ENCODE measurements around the gene SDCCAG8. TPM values are rescaled to one million over a fixed set of nuclear protein-coding genes. Genes with fewer than 3 reads are reported as not detected.

SDCCAG8 gene
- total RNA-seq, 4 donors from 2014 or later = 30.2 to 46.4 (median 36.7) TPM

DNA sequence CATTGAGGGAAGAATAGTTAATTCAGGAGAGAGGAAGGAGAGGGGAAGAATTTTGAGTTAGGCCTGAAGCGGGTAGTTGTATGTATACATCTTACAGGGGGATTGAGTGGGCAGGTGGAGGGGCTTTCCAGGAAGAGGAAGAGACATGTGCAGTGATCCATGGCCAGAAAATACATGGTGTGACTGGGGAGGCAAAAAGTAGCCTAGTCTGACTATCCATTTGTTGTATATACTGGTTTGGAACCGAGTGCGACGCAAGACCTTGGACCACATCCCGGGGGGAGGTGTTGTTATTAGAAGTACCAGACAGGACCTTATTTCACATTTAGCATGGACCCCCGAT, 158.3 kb downstream of the SDCCAG8 start:
- no peak for ATAC-seq
- H3K27ac ChIP-seq = no peak overlapping the region
- 80 to 97% methylated on average over 3 to 6 of the region's 6 CpGs for WGBS, 2 donors (ENCODE audit: low coverage in 1 of 2)
- peaks cover 0 to 29% of the 10 kb centered on the region in 2 donors for H3K36me3 ChIP-seq
- H3K9me3 ChIP-seq = no peaks in the 10 kb centered on the region
- no peaks in the 10 kb centered on the region for H3K27me3 ChIP-seq
- H3K4me3 ChIP-seq = no peak overlapping the region
- no peaks in the 10 kb centered on the region for H3K4me1 ChIP-seq
- TF ChIP-seq EP300 (IDR thresholded peaks at IDR 0.05) (no peak), POLR2A (IDR thresholded peaks at IDR 0.05) (no peak), POLR2AphosphoS5 (IDR thresholded peaks at IDR 0.05) (no peak)
- TF ChIP-seq, protein P1, sequence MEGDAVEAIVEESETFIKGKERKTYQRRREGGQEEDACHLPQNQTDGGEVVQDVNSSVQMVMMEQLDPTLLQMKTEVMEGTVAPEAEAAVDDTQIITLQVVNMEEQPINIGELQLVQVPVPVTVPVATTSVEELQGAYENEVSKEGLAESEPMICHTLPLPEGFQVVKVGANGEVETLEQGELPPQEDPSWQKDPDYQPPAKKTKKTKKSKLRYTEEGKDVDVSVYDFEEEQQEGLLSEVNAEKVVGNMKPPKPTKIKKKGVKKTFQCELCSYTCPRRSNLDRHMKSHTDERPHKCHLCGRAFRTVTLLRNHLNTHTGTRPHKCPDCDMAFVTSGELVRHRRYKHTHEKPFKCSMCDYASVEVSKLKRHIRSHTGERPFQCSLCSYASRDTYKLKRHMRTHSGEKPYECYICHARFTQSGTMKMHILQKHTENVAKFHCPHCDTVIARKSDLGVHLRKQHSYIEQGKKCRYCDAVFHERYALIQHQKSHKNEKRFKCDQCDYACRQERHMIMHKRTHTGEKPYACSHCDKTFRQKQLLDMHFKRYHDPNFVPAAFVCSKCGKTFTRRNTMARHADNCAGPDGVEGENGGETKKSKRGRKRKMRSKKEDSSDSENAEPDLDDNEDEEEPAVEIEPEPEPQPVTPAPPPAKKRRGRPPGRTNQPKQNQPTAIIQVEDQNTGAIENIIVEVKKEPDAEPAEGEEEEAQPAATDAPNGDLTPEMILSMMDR (IDR thresholded peaks at IDR 0.05) = no peak

DNA sequence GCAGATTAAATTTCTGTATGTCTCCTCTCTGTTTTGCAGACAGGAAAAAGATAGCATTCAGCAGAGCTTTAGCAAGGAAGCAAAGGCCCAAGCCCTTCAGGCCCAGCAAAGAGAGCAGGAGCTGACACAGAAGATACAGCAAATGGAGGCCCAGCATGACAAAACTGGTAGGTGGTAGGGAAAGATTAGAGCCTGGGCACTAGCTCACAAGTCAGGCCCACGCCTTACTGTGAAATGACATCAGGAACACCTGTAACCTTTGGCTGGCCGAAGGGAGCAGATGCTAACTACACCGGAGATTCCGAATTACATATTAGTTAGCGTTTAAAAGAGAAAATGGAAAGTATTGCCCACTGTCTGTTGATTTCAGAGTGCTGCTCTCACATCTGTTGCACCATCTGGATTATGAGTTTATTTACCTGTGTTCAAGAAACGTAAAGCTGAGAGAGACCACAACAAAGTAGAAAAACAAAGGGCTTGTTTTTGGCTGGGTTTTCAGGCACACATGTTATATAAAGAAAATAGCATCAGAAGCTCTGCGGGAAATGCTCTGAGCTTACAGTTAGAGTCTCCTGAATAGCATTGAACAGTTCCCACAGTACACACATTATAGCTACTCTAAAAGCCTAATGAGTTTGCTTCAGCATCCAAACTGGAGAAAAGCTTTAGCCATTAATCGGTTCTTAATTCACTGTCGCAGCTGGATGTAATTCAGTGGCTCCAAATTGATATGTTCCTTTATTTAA, 160.0 kb downstream of the SDCCAG8 start:
- WGBS, 2 donors (ENCODE audit: low coverage in 1 of 2) = 78 to 87% methylated on average over 9 of the region's 9 CpGs
- Histone ChIP-seq H3K27ac (no peak overlapping the region), H3K4me3 (no peak overlapping the region), H3K9me3 (no peaks in the 10 kb centered on the region), H3K36me3 (peaks cover 0 to 29% of the 10 kb centered on the region in 2 donors), H3K4me1 (no peaks in the 10 kb centered on the region), H3K27me3 (no peaks in the 10 kb centered on the region)
- TF ChIP-seq EP300 (IDR thresholded peaks at IDR 0.05) = no peak
- TF ChIP-seq POLR2A (IDR thresholded peaks at IDR 0.05) = no peak
- TF ChIP-seq, protein P1 (IDR thresholded peaks at IDR 0.05) = no peak
- no peak for TF ChIP-seq POLR2AphosphoS5 (IDR thresholded peaks at IDR 0.05)
- no peak for ATAC-seq

DNA sequence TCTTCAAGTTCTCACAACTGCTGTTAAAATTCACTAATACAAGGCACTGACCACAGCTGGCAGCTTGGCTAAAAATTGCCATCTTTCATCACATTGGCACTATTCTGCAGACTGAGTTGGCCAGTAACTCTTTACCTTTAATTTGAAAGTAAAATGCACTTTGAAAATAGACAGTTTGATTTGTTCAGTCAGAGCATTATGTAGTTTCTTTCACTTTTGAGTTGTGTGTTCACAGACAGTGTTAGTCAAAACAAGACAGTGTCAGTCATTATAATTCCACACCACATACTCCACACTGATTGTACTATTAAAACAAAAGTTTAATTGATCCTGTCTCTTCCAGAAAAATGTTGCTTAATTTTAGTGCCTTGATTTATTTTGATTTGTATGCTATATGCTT, 160.7 kb downstream of the SDCCAG8 start:
- ATAC-seq = no peak
- Histone ChIP-seq H3K27ac (no peak overlapping the region), H3K27me3 (no peaks in the 10 kb centered on the region), H3K36me3 (peaks cover 0 to 29% of the 10 kb centered on the region in 2 donors), H3K9me3 (no peaks in the 10 kb centered on the region), H3K4me1 (no peaks in the 10 kb centered on the region), H3K4me3 (no peak overlapping the region)
- no peak for TF ChIP-seq POLR2AphosphoS5 (IDR thresholded peaks at IDR 0.05)
- no peak for TF ChIP-seq EP300 (IDR thresholded peaks at IDR 0.05)
- TF ChIP-seq, protein P1 (IDR thresholded peaks at IDR 0.05) = no peak
- no peak for TF ChIP-seq POLR2A (IDR thresholded peaks at IDR 0.05)

DNA sequence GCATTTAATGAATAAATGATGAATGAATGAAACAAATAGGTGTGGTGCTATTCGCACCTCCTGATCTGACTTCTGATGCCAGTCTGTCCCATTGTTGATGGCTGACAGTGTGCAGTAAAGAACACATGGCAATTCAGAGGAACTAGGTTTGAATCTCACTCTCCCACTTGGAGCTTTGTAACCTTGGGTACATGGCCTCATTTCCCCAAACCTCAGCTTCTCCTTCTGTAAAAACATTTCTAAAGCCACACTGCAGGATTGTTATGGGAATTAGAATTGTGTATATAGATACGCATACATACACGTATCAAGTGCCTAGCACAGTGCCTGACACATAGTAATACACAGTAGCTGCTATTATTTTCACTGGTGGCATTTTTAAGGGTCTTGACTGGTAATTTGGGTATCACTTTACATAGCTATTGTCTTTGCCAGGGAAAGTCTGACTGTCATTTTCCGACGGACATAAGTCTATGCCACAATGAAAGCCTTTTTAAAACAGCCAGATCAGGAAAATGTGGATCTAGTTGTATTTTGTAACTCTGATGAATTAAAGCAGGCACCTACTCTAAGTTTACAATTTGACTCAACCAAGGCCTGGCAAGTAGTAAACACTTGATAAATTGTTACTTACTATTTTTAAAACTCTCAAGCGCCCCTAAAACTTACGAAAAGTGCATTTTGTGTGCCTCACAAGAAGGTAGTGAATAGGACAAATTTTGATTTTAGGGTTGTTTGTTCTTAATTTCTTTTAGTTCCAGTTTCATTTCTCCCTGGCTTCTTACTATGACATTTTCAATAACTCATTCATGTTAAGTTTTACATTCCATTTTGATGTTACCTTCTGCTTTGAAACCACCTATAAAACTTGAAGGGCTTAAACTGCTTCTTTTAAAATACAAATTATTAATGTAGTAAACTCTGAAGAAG, 164.4 kb downstream of the SDCCAG8 start:
- Histone ChIP-seq H3K27me3 (no peaks in the 10 kb centered on the region), H3K4me3 (no peak overlapping the region), H3K36me3 (peaks cover 0 to 29% of the 10 kb centered on the region in 2 donors), H3K9me3 (no peaks in the 10 kb centered on the region), H3K27ac (no peak overlapping the region), H3K4me1 (no peaks in the 10 kb centered on the region)
- TF ChIP-seq POLR2A (IDR thresholded peaks at IDR 0.05) = no peak
- TF ChIP-seq EP300 (IDR thresholded peaks at IDR 0.05) = no peak
- TF ChIP-seq, protein P1 (IDR thresholded peaks at IDR 0.05) = no peak
- TF ChIP-seq POLR2AphosphoS5 (IDR thresholded peaks at IDR 0.05) = no peak
- WGBS, 2 donors (ENCODE audit: low coverage in 1 of 2) = 85 to 92% methylated on average over 6 to 7 of the region's 7 CpGs
- no peak for ATAC-seq

All from gastroesophageal sphincter (tissue), 4 donors.